Uterine smooth muscle cell (primary cell): ENCODE data around the gene AP3M1. TPM values are rescaled to one million over a fixed set of nuclear protein-coding genes. Genes with fewer than 3 reads are reported as not detected.

Source experiments
- total RNA-seq: library from RNA; depleted of rRNA; stranded (reverse); fragments of >200 nt; gene quantifications from 2 replicates; pipeline ENCODE4 v1.2.3, GENCODE V29; 2014

The AP3M1 gene, protein sequence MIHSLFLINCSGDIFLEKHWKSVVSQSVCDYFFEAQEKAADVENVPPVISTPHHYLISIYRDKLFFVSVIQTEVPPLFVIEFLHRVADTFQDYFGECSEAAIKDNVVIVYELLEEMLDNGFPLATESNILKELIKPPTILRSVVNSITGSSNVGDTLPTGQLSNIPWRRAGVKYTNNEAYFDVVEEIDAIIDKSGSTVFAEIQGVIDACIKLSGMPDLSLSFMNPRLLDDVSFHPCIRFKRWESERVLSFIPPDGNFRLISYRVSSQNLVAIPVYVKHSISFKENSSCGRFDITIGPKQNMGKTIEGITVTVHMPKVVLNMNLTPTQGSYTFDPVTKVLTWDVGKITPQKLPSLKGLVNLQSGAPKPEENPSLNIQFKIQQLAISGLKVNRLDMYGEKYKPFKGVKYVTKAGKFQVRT
- 26.6 and 29.2 TPM in 2 replicates for total RNA-seq

DNA sequence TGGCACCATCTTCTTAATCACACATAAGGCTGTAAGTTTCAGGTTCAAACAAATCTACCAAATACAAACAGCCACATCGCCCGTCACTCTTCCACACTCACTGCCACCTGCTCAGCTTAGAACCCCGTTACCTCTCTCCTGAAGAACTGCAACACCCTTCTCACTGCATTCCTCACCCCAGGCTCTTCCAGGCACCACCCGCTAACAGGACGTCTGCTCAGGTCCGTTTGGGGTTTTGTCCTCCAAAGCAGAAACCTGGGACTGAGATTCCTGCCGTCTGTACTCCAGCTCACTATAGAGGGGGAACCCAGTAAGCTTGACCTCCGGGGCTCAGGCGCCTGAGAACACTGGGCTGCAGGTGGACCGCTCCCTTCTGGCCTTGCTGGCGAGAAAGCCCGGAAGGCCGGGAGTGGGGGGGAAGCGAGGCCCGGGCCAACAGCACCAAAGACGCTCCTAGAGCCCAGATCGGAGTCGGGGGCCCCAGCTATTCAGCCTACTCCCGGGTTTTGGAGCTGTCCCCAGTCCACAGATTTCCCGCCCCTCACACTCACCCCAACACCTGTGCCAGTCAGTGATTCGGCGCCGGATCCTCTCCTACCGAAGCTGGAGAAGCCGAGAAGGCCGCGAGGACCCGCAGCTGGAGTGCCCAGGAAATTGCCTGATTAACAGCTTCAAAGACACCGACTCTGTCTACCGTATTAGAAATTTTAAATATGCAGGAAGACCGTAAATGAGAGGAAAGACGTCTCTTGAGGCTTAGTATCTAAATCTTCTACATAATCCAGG is at the start of gene AP3M1:
TSS of gene AP3M1 (minus strand) at position 625 of the 786 bp plus-strand sequence. CDS start 12,449 bp downstream, outside the sequence.

DNA sequence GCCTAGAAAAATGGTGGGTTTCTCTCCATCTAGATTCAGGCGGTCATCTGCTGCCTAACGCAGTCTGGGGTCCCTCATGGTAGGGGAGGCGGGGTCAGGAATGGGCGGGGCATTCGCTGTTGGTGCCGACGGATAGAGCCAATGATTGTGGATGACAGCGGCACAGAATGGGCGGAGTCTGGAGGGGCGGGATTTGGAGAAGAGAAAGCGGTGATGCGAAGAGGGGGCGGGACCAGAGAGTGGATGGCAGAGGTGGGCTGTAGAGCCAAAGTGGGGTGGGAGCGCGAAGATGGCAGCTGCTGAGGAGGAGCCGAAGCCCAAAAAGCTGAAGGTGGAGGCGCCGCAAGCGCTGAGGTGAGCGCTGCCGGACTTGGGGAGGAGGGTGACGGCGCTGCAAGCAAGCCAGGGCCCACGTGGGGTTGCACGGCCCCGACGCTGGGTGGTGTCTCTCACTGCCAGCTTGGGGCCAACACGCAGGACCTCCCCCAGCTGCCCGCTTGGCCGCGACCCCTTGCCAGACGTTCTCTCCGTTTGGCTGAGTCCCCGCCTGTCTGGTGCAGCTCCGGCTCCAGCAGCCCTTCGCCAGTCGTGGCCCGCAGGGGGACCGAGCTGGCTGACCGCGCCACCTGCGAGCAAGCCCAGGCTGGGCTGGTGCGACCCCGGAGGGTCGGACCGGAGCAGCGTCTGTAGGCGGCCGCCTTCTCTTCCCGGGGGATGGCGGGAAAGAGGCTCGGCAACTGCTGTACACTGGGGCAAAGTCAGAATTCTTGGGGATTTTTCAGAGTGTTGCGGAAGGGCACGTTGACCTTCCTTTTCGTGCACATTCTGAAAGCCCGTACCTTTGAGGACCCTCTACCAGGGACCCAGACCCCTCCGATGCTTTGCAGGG is 606 bp upstream of the AP3M1 start, which contains the start of gene ADK:
TSS of gene ADK (plus strand) at position 232 of the 889 bp plus-strand sequence. CDS start at position 290, 58 bp downstream.

Other genes with a start within 250 kb of the AP3M1 start
- gene PLAU, start 239.7 kb downstream of the AP3M1 start, total RNA-seq = 81.5 and 153 TPM in 2 replicates
- 223 and 227 TPM in 2 replicates for gene VCL, start 152.7 kb downstream of the AP3M1 start, total RNA-seq
- 62.2 and 103 TPM in 2 replicates for gene ADK, start 393 bp upstream of the AP3M1 start, total RNA-seq